ENCODE measurements around the gene VEPH1. TPM values are rescaled to one million over a fixed set of nuclear protein-coding genes. Genes with fewer than 3 reads are reported as not detected.

The VEPH1 gene
- polyA plus RNA-seq, 1 of the 3 experiments (the other 2 are of a cell fraction), result 6.0 TPM

GRCh38 chr3:157516928-157517327, 13.7 kb upstream of the VEPH1 start:
- H3K4me1 ChIP-seq (ENCODE audit: control insufficient read depth in 1 of 2, insufficient read depth in 2 of 2, low read depth in 1 of 2, low read length in 1 of 2), result no peaks in the 10 kb centered on the region; a peak in 1 of 4 replicates
- H3K27me3 ChIP-seq (ENCODE audit: insufficient read depth), result no peaks in the 10 kb centered on the region
- H3K36me3 ChIP-seq (replicated peaks in 1 of 2; ENCODE audit: control insufficient read depth in 1 of 2, insufficient read depth in 2 of 2, low read length in 1 of 2), result peaks cover 0 to 3% of the 10 kb centered on the region in 2 experiments
- no peak overlapping the region for H3K9ac ChIP-seq
- peaks cover 6% of the 10 kb centered on the region for H3F3A ChIP-seq (replicated peaks; ENCODE audit: insufficient read depth)
- peaks cover 5% of the 10 kb centered on the region for H3K79me2 ChIP-seq (ENCODE audit: insufficient read depth)
- H4K20me1 ChIP-seq (ENCODE audit: insufficient read depth), result no peaks in the 10 kb centered on the region
- ChIA-PET CTCF (interaction anchor here (2.3 kb wide), 1 partner anchor 16 kb away, joined by 7 read pairs; no protein-coding TSS in a partner anchor), POLR2A (no interaction called here)
- no peaks in the 10 kb centered on the region; the same call in 1 of the 2 replicates for H3K9me3 ChIP-seq
- H3K9me2 ChIP-seq, result no peaks in the 10 kb centered on the region
- no peak overlapping the region for H3K4me3 ChIP-seq (ENCODE audit: low read depth in 2 of 2, low read length in 1 of 2)
- no peak overlapping the region for H2AFZ ChIP-seq (ENCODE audit: low read depth)
- no peak overlapping the region for H3K4me2 ChIP-seq
- no peak for TF ChIP-seq RAD21 (IDR thresholded peaks at IDR 0.05; ENCODE audit: low read length)
- TF ChIP-seq GATA2 (CRISPR knock-in tag; IDR thresholded peaks at IDR 0.05), result no peak
- no peak for TF ChIP-seq YY1 (IDR thresholded peaks at IDR 0.05; ENCODE audit: low read depth)
- TF ChIP-seq FOXM1 (IDR thresholded peaks at IDR 0.05; ENCODE audit: low read depth), result no peak
- no peak for TF ChIP-seq SMC3 (IDR thresholded peaks at IDR 0.05; ENCODE audit: low read depth, low read length)
- TF ChIP-seq CTCF (IDR thresholded peaks at IDR 0.05), result no peak
- TF ChIP-seq REST (IDR thresholded peaks at IDR 0.05; ENCODE audit: low read depth, low read length), result no peak
- TF ChIP-seq ZBTB33 (IDR thresholded peaks at IDR 0.05; ENCODE audit: borderline replicate concordance, low read depth), result no peak
- no peak for TF ChIP-seq TCF12 (IDR thresholded peaks at IDR 0.05)
- no peak for TF ChIP-seq USF1 (IDR thresholded peaks at IDR 0.05; ENCODE audit: borderline replicate concordance, low read depth)
- no peak for TF ChIP-seq MXI1 (IDR thresholded peaks at IDR 0.05; ENCODE audit: low read depth, low read length)
- no peak for TF ChIP-seq MEF2A (IDR thresholded peaks at IDR 0.05; ENCODE audit: borderline replicate concordance, low read depth)
- TF ChIP-seq RFX5 (IDR thresholded peaks at IDR 0.05; ENCODE audit: low read length), result no peak
- TF ChIP-seq TAF1 (IDR thresholded peaks at IDR 0.05; ENCODE audit: borderline replicate concordance, low read depth, low read length), result no peak
- no peak for TF ChIP-seq PBX3 (IDR thresholded peaks at IDR 0.05)
- no peak for TF ChIP-seq MAX (IDR thresholded peaks at IDR 0.05; ENCODE audit: low read depth)
- no peak for TF ChIP-seq IRF3 (IDR thresholded peaks at IDR 0.05; ENCODE audit: low read depth, low read length)
- no peak overlapping the region for H3K27ac ChIP-seq (ENCODE audit: low read depth in 2 of 2, low read length in 1 of 2)
- DNase-seq, result no peak

All from SK-N-SH (cell line).